Left lung (tissue), 10 donors: ENCODE results near the gene ANK2. TPM values are rescaled to one million over a fixed set of nuclear protein-coding genes. Genes with fewer than 3 reads are reported as not detected.

Experiments
- ATAC-seq: fragments of 200-7000 bp; cut with Tn5 transposase; one replicate; pipeline ENCODE4 v1.9.1; 2020; ENCODE audit warnings: moderate library complexity
- DNase-seq, 4 donors: peaks; one replicate each; pipeline ENCODE4 v3.0.0-alpha.2; 2013 to 2020
- H3K27ac ChIP-seq, 2 donors: fragments of 200-600 bp; sonication (generic) in 1 of 2; one replicate each; pipeline versions ENCODE4 v1.5.0 to v1.8.0; 2020 to 2021
- H3K27me3 ChIP-seq, 2 donors: fragments of 200-600 bp; sonication (generic) in 1 of 2; one replicate each; pipeline versions ENCODE4 v1.5.0 to v1.8.0; 2020 to 2021
- H3K36me3 ChIP-seq, 2 donors: fragments of 200-600 bp; sonication (generic) in 1 of 2; one replicate each; pipeline versions ENCODE4 v1.5.0 to v1.8.0; 2020 to 2021
- H3K4me1 ChIP-seq, 2 donors: fragments of 200-600 bp; one replicate each; pipeline ENCODE4 v1.8.0; 2021
- H3K4me3 ChIP-seq, 2 donors: fragments of 200-600 bp; sonication (generic) in 1 of 2; one replicate each; pipeline versions ENCODE4 v1.5.0 to v1.8.0; 2020 to 2021; ENCODE audit warnings: mild to moderate bottlenecking in 1 of 2
- H3K9me3 ChIP-seq, 2 donors: fragments of 200-600 bp; sonication (generic) in 1 of 2; one replicate each; pipeline versions ENCODE4 v1.5.0 to v1.8.0; 2020 to 2021
- CTCF ChIP-seq, 2 donors: fragments of 200-600 bp; sonication (generic) in 1 of 2; IDR thresholded peaks; one replicate each; pipeline versions ENCODE4 v1.5.0 to v1.8.0; 2021; ENCODE audit warnings: antibody characterized with exemption in 2 of 2
- intact Hi-C, 2 donors: fragments of 100-400 bp; cut with DNase I; formaldehyde crosslinking; loops; one replicate each; pipeline versions ENCODE4 v1.11.2 to v1.14.2; 2022
- polyA plus RNA-seq, 6 donors: library from polyadenylated mRNA; unstranded; fragments of 120-200 nt; gene quantifications; one replicate each; pipeline ENCODE4 v1.2.1, GENCODE V29; 2013; ENCODE audit not compliant: insufficient read length in 6 of 6
- total RNA-seq, 2 donors: library from RNA; stranded (reverse); fragmentation: NEBNext Ultra II Directional; extraction: Animal tissue kit (Norgen Biotek cat#: 25700); gene quantifications; one replicate each; pipeline ENCODE4 v1.2.1, GENCODE V29; 2021
- donor health status: DM: no; HTN: yes; CAD: no.
- donor health status: DM: no; HTN: no; CAD: no.

ANK2 gene
- total and polyA plus RNA-seq, 8 donors = 18.2 to 33.2 (median 28.8) TPM

- intact Hi-C loops = no loop called here
- H3K9me3 ChIP-seq = peaks cover 0 to 4% of the 10 kb centered on the region in 2 donors
- H3K4me3 ChIP-seq = no peak overlapping the region
- no peaks in the 10 kb centered on the region for H3K27me3 ChIP-seq
- no peak for ATAC-seq
- no peak for TF ChIP-seq CTCF (IDR thresholded peaks at IDR 0.05)
- no peak for DNase-seq
- no peaks in the 10 kb centered on the region for H3K4me1 ChIP-seq
- H3K36me3 ChIP-seq = no peaks in the 10 kb centered on the region
- H3K27ac ChIP-seq = no peak overlapping the region
These were observed 137.5 kb downstream of the ANK2 start for GRCh38 chr4:113186913-113187312.

GRCh38 chr4:113187358-113187757 lies 137.9 kb downstream of the ANK2 start:
- no peak overlapping the region for H3K27ac ChIP-seq
- intact Hi-C loops = no loop called here
- H3K27me3 ChIP-seq = no peaks in the 10 kb centered on the region
- peaks cover 0 to 4% of the 10 kb centered on the region in 2 donors for H3K9me3 ChIP-seq
- no peak overlapping the region for H3K4me3 ChIP-seq
- H3K4me1 ChIP-seq = no peaks in the 10 kb centered on the region
- DNase-seq (no peak), ATAC-seq (no peak)
- no peak for TF ChIP-seq CTCF (IDR thresholded peaks at IDR 0.05)
- no peaks in the 10 kb centered on the region for H3K36me3 ChIP-seq

GRCh38 chr4:113189546-113189945 lies 140.1 kb downstream of the ANK2 start:
- no peak for DNase-seq
- Histone ChIP-seq H3K36me3 (no peaks in the 10 kb centered on the region), H3K27ac (no peak overlapping the region), H3K4me1 (no peaks in the 10 kb centered on the region), H3K4me3 (no peak overlapping the region), H3K27me3 (no peaks in the 10 kb centered on the region), H3K9me3 (peaks cover 0 to 4% of the 10 kb centered on the region in 2 donors)
- no peak for ATAC-seq
- no peak for TF ChIP-seq CTCF (IDR thresholded peaks at IDR 0.05)
- intact Hi-C loops = no loop called here

- intact Hi-C loops = no loop called here
- Histone ChIP-seq H3K4me1 (no peaks in the 10 kb centered on the region), H3K27me3 (no peaks in the 10 kb centered on the region), H3K9me3 (no peaks in the 10 kb centered on the region), H3K27ac (no peak overlapping the region), H3K36me3 (no peaks in the 10 kb centered on the region), H3K4me3 (no peak overlapping the region)
- no peak for DNase-seq
- no peak for TF ChIP-seq CTCF (IDR thresholded peaks at IDR 0.05)
- ATAC-seq = no peak
These were observed 159.7 kb downstream of the ANK2 start for GRCh38 chr4:113209153-113209552.

GRCh38 chr4:113209652-113210320 lies 160.3 kb downstream of the ANK2 start:
- no peaks in the 10 kb centered on the region for H3K4me1 ChIP-seq
- H3K27me3 ChIP-seq = no peaks in the 10 kb centered on the region
- no peaks in the 10 kb centered on the region for H3K9me3 ChIP-seq
- DNase-seq = no peak
- no peak for TF ChIP-seq CTCF (IDR thresholded peaks at IDR 0.05)
- no peak overlapping the region for H3K4me3 ChIP-seq
- no peaks in the 10 kb centered on the region for H3K36me3 ChIP-seq
- H3K27ac ChIP-seq = no peak overlapping the region
- no peak for ATAC-seq
- intact Hi-C loops = no loop called here
